ENCODE measurements around the gene MYMX. TPM values are rescaled to one million over a fixed set of nuclear protein-coding genes. Genes with fewer than 3 reads are reported as not detected.

The MYMX gene
- total and polyA plus RNA-seq, 2 of the 4 experiments (the other 2 are of a cell fraction) = not detected

DNA sequence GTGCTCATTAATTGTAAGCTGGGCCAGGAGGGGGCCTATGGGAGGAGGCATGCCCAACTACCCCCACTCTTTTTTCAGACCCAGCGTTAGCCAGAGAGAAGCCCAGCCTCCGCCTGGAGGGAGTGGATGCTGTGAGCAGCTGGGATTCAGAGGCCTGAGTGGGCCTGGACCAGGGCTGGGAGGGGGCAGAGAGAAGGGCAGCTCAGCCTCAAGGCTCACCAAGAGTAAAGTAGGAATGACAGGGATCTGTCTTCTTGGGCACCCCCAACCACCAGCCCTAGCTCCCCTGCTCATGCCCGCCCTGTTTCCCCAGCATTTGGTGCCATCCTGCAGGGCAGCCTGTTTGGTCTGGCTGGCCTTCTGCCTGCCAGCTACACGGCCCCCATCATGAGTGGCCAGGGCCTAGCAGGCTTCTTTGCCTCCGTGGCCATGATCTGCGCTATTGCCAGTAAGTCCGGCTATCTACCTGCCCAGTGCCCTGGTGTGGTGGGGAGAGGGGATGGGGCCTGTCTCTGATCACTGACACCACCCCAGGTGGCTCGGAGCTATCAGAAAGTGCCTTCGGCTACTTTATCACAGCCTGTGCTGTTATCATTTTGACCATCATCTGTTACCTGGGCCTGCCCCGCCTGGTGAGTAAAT, 13.4 kb downstream of the MYMX start:
- Histone ChIP-seq H3K56ac (ENCODE audit: extremely low read depth, insufficient read depth, low read length) (no peak overlapping the region), H4K5ac (ENCODE audit: low read depth, low read length) (no peak overlapping the region), H2AK9ac (replicated peaks; ENCODE audit: low read depth, low read length, poor library complexity) (no peak overlapping the region), H2AFZ (replicated peaks; ENCODE audit: low read length, poor library complexity) (no peak overlapping the region), H3K79me1 (ENCODE audit: low read depth in 1 of 2, low read length in 2 of 2) (no peaks in the 10 kb centered on the region), H3K36me3 (ENCODE audit: control insufficient read depth, insufficient read depth, low read length) (peaks cover 2% of the 10 kb centered on the region; the same call in 1 of the 2 replicates), H3K23ac (ENCODE audit: low read depth, low read length) (no peak overlapping the region), H2BK15ac (ENCODE audit: low read depth, low read length) (no peak overlapping the region), H3K4me1 (ENCODE audit: control insufficient read depth, insufficient read depth, low read length) (peaks cover 10% of the 10 kb centered on the region), H3K27me3 (ENCODE audit: control insufficient read depth, insufficient read depth, low read length) (no peaks in the 10 kb centered on the region), H4K20me1 (ENCODE audit: insufficient read depth, low read length) (no peaks in the 10 kb centered on the region), H3K4me3 (ENCODE audit: insufficient read depth, low read depth, low read length) (no peak overlapping the region), H3K27ac (ENCODE audit: insufficient read depth, low read length) (no peak overlapping the region), H3K9me1 (ENCODE audit: insufficient read depth, low read length) (no peaks in the 10 kb centered on the region), H3K9ac (ENCODE audit: low read depth, low read length) (no peak overlapping the region), H3K9me3 (ENCODE audit: control insufficient read depth, insufficient read depth, low read length) (no peaks in the 10 kb centered on the region), H4K91ac (ENCODE audit: insufficient read depth, low read depth, low read length) (no peak overlapping the region), H3K4me2 (ENCODE audit: low read depth, low read length) (no peak overlapping the region), H2BK120ac (ENCODE audit: low read depth, low read length) (no peak overlapping the region), H3K18ac (ENCODE audit: low read depth, low read length) (no peak overlapping the region), H3K14ac (replicated peaks; ENCODE audit: low read depth, low read length) (no peak overlapping the region), H2BK5ac (ENCODE audit: low read depth, low read length, poor library complexity, severe bottlenecking) (no peak overlapping the region), H2BK20ac (ENCODE audit: low read depth, low read length) (no peak overlapping the region), H2AK5ac (ENCODE audit: low read depth, low read length) (no peak overlapping the region), H3K4ac (ENCODE audit: low read depth, low read length) (no peak overlapping the region), H4K8ac (ENCODE audit: low read depth in 2 of 2, low read length in 2 of 2) (no peak overlapping the region)
- BruUV-seq (replicated peaks) = no TSS peak
- WGBS, 2 experiments (ENCODE audit: extremely low coverage in 2 of 2, insufficient read length in 1 of 2) = no CpG with 5 or more reads among the region's 10 CpGs
- DNase-seq = no peak
- intact Hi-C loops (cut with micrococcal nuclease) (no loop called here), in situ Hi-C loops (cut with MboI; ENCODE audit: low sequenced_read_pairs) (loop anchor here (5.0 kb wide), 1 partner anchor 58 kb away; no protein-coding TSS in a partner anchor), dilution Hi-C loops (cut with HindIII; ENCODE audit: low sequenced_read_pairs, unreplicated experiment) (no loop called here)
- ChIA-PET POLR2A (ENCODE audit: unreplicated experiment) (no interaction called here), CTCF (no interaction called here)
- TF ChIP-seq FOS (IDR thresholded peaks at IDR 0.05; ENCODE audit: low read depth, low read length) (no peak), RCOR1 (IDR thresholded peaks at IDR 0.05; ENCODE audit: insufficient replicate concordance, low read length) (no peak), RAD21 (IDR thresholded peaks at IDR 0.05; ENCODE audit: low read length) (no peak), MAFK (IDR thresholded peaks at IDR 0.05; ENCODE audit: low read depth, low read length) (no peak), MXI1 (IDR thresholded peaks at IDR 0.05; ENCODE audit: borderline replicate concordance, low read depth, low read length) (no peak), SMC3 (IDR thresholded peaks at IDR 0.05; ENCODE audit: low read depth, low read length) (no peak), POLR2A (IDR thresholded peaks at IDR 0.05; ENCODE audit: low read depth, low read length) (no peak), MAZ (IDR thresholded peaks at IDR 0.05; ENCODE audit: borderline replicate concordance, low read depth, low read length) (no peak), CEBPB (IDR thresholded peaks at IDR 0.05; ENCODE audit: low read depth, low read length) (no peak), CHD1 (IDR thresholded peaks at IDR 0.05; ENCODE audit: low read depth, low read length) (no peak), RFX5 (IDR thresholded peaks at IDR 0.05; ENCODE audit: low read depth, low read length) (no peak), NFE2L2 (IDR thresholded peaks at IDR 0.05; ENCODE audit: low read depth, low read length) (no peak), BHLHE40 (IDR thresholded peaks at IDR 0.05; ENCODE audit: low read depth, low read length) (no peak)
- TF ChIP-seq, protein P1, sequence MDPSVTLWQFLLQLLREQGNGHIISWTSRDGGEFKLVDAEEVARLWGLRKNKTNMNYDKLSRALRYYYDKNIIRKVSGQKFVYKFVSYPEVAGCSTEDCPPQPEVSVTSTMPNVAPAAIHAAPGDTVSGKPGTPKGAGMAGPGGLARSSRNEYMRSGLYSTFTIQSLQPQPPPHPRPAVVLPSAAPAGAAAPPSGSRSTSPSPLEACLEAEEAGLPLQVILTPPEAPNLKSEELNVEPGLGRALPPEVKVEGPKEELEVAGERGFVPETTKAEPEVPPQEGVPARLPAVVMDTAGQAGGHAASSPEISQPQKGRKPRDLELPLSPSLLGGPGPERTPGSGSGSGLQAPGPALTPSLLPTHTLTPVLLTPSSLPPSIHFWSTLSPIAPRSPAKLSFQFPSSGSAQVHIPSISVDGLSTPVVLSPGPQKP (IDR thresholded peaks at IDR 0.05; ENCODE audit: borderline replicate concordance, low read depth, low read length) = no peak
- TF ChIP-seq, protein P2, sequence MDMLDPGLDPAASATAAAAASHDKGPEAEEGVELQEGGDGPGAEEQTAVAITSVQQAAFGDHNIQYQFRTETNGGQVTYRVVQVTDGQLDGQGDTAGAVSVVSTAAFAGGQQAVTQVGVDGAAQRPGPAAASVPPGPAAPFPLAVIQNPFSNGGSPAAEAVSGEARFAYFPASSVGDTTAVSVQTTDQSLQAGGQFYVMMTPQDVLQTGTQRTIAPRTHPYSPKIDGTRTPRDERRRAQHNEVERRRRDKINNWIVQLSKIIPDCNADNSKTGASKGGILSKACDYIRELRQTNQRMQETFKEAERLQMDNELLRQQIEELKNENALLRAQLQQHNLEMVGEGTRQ (IDR thresholded peaks at IDR 0.05; ENCODE audit: low read depth, low read length) = no peak
- TF ChIP-seq, protein P3, sequence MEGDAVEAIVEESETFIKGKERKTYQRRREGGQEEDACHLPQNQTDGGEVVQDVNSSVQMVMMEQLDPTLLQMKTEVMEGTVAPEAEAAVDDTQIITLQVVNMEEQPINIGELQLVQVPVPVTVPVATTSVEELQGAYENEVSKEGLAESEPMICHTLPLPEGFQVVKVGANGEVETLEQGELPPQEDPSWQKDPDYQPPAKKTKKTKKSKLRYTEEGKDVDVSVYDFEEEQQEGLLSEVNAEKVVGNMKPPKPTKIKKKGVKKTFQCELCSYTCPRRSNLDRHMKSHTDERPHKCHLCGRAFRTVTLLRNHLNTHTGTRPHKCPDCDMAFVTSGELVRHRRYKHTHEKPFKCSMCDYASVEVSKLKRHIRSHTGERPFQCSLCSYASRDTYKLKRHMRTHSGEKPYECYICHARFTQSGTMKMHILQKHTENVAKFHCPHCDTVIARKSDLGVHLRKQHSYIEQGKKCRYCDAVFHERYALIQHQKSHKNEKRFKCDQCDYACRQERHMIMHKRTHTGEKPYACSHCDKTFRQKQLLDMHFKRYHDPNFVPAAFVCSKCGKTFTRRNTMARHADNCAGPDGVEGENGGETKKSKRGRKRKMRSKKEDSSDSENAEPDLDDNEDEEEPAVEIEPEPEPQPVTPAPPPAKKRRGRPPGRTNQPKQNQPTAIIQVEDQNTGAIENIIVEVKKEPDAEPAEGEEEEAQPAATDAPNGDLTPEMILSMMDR (conservative IDR thresholded peaks at IDR 0.05; ENCODE audit: low read depth, low read length) = no peak
- no peak for ATAC-seq (ENCODE audit: low read depth)

All from IMR-90 (cell line).